GM21717 (cell line): ENCODE data around the gene MRPL40.

Experiments
- ATAC-seq: cut with Tn5 transposase; IDR thresholded peaks from one replicate; pipeline ENCODE4 v1.9.1; 2021; ENCODE audit warnings: mild to moderate bottlenecking, moderate library complexity; ENCODE audit not compliant: unreplicated experiment

Gene MRPL40

DNA sequence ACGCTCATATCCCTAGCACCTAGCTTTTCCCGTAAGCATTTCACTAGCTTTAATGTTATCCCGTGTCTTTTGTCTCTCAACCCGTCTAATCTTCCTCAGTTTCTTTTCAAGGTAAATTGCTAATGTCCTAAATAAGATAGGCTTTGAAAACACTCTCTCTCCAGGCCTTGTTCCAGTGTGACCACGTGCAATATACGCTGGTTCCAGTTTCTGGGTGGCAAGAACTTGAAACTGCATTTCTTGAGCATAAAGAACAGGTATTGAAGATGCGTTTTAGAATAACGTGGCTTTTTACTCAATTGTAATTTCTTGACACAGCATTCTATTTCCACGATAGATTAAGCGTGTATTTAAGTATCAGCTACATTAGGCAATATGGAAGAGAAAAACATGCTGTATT lies 48.4 kb downstream of the MRPL40 start:
- ATAC-seq = no peak

DNA sequence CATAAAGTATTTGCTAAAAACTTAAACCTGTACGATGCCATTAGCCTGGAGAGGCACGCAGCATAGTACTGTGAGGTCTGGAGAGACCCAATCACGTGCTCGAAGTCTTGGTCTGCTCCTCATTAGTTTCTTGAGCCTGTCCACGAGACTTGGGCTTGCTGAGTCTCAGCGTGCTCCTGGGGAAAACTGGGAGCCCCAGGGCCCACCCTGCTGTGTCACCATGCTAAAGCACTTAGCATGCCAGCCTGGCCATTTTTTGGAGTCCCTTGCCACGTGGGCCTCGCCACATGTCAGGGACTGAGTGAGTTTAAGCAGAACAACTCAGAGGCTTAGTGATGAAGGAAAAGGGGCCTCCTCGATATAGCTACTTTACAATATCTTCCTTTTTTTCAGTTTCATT lies 50.0 kb downstream of the MRPL40 start:
- ATAC-seq = no peak

DNA sequence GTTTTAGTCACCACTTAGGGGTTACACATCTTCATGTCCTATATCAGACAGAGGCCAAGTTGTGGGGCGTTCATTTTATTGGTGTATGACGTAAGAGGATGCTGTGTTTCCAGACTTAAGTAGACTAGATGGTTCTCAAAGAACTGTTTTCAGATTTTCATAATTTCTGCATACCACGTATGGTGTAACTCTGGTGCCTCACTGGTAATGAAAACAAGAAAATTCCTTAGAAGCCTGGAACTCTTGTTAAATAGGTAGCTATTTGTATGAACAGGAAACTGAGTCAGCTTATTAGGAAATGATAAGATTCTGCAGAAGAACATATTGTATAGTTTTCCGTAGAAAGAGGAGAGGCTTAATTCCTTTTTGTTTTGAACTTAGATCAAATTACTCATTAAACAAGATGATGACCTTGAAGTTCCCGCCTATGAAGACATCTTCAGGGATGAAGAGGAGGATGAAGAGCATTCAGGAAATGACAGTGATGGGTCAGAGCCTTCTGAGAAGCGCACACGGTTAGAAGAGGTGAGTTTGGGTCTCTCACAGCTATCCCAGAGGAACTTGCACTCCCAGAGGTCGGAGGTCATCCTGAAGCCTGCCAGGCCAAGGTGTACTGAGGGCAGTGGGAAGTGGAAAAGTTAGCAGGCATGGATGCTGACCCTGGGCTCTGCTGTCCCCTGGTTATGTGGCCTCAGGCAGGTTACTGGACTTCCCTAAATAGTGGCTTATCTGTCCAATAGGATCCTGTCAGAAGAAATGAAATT lies 51.3 kb downstream of the MRPL40 start:
- no peak for ATAC-seq
